GM21576 (cell line): Measurements from ENCODE around the gene TEKT3.

ENCODE experiments used
- ATAC-seq: cut with Tn5 transposase; IDR thresholded peaks from one replicate; pipeline ENCODE4 v1.9.1; 2021; ENCODE audit warnings: mild to moderate bottlenecking, moderate library complexity; ENCODE audit not compliant: unreplicated experiment

The TEKT3 gene

GRCh38 chr17:15341385-15341849, at the start of gene TEKT3:
Gene TEKT3, minus strand, starts transcription at chr17:15341597. Its CDS starts 10,012 bp downstream, at chr17:15331585.
- no peak for ATAC-seq

- no peak for ATAC-seq
Observed at GRCh38 chr17:15388356-15389041, 47.1 kb upstream of the TEKT3 start.

GRCh38 chr17:15386083-15386482, 44.7 kb upstream of the TEKT3 start:
- no peak for ATAC-seq

GRCh38 chr17:15385305-15385704, 43.9 kb upstream of the TEKT3 start:
- ATAC-seq = no peak

- no peak for ATAC-seq
Observed at GRCh38 chr17:15384142-15384787, 42.9 kb upstream of the TEKT3 start.

GRCh38 chr17:15382914-15383313, 41.5 kb upstream of the TEKT3 start:
- ATAC-seq = no peak

GRCh38 chr17:15381707-15382106, 40.3 kb upstream of the TEKT3 start:
- ATAC-seq = no peak

GRCh38 chr17:15380446-15380845, 39.0 kb upstream of the TEKT3 start:
- no peak for ATAC-seq

GRCh38 chr17:15379659-15380058, 38.3 kb upstream of the TEKT3 start:
- ATAC-seq = no peak

GRCh38 chr17:15378243-15378642, 36.8 kb upstream of the TEKT3 start:
- ATAC-seq = no peak

- no peak for ATAC-seq
Observed at GRCh38 chr17:15377616-15378015, 36.2 kb upstream of the TEKT3 start.

- no peak for ATAC-seq
Observed at GRCh38 chr17:15377200-15377599, 35.8 kb upstream of the TEKT3 start.

GRCh38 chr17:15371376-15372130, 30.2 kb upstream of the TEKT3 start:
- ATAC-seq = no peak

GRCh38 chr17:15368600-15368999, 27.2 kb upstream of the TEKT3 start:
- no peak for ATAC-seq

GRCh38 chr17:15366026-15366425, 24.6 kb upstream of the TEKT3 start:
- no peak for ATAC-seq

- no peak for ATAC-seq
Observed at GRCh38 chr17:15364615-15365014, 23.2 kb upstream of the TEKT3 start.

- no peak for ATAC-seq
Observed at GRCh38 chr17:15363702-15364101, 22.3 kb upstream of the TEKT3 start.

- no peak for ATAC-seq
Observed at GRCh38 chr17:15361592-15361991, 20.2 kb upstream of the TEKT3 start.

- ATAC-seq = no peak
Observed at GRCh38 chr17:15361151-15361550, 19.8 kb upstream of the TEKT3 start.

- ATAC-seq = no peak
Observed at GRCh38 chr17:15354256-15354655, 12.9 kb upstream of the TEKT3 start.

- no peak for ATAC-seq
Observed at GRCh38 chr17:15351925-15352324, 10.5 kb upstream of the TEKT3 start.

GRCh38 chr17:15351478-15351840, 10.1 kb upstream of the TEKT3 start:
- ATAC-seq = no peak
